Stimulated activated CD8-positive, alpha-beta memory T cell treated with anti-CD3 and anti-CD28 coated beads, Interleukin-15, amount 100 ng/mL, for 4 hours (primary cell): ENCODE measurements around the gene ARVCF.

Source experiments
- DNase-seq, 2 donors: peaks; one replicate each; pipeline ENCODE4 v3.0.0-alpha.2; 2020; ENCODE audit warnings: low read depth in 2 of 2

The ARVCF gene

GRCh38 chr22:20054034-20054427, 37.4 kb upstream of the ARVCF start:
- DNase-seq, result no peak

- DNase-seq, result no peak
Observed at GRCh38 chr22:20053407-20054033, 36.9 kb upstream of the ARVCF start.

GRCh38 chr22:20052309-20053259, 36.0 kb upstream of the ARVCF start:
- DNase-seq, result no peak

GRCh38 chr22:20051927-20052308, 35.3 kb upstream of the ARVCF start:
- no peak for DNase-seq

- DNase-seq, result no peak
Observed at GRCh38 chr22:20046730-20047129, 30.1 kb upstream of the ARVCF start.

GRCh38 chr22:20044495-20045151, 28.0 kb upstream of the ARVCF start:
- DNase-seq, result no peak

- DNase-seq, result no peak
Observed at GRCh38 chr22:20043997-20044342, 27.3 kb upstream of the ARVCF start.

GRCh38 chr22:20043057-20043996, 26.7 kb upstream of the ARVCF start:
- no peak for DNase-seq

GRCh38 chr22:20040327-20041200, 23.9 kb upstream of the ARVCF start:
- no peak for DNase-seq

GRCh38 chr22:20039683-20040325, 23.2 kb upstream of the ARVCF start:
- no peak for DNase-seq

- DNase-seq, result no peak
Observed at GRCh38 chr22:20038574-20038973, 22.0 kb upstream of the ARVCF start.

GRCh38 chr22:20037419-20037818, 20.8 kb upstream of the ARVCF start:
- no peak for DNase-seq

GRCh38 chr22:20036535-20037392, 20.1 kb upstream of the ARVCF start:
- no peak for DNase-seq

GRCh38 chr22:20036084-20036482, 19.5 kb upstream of the ARVCF start:
- DNase-seq, result no peak

GRCh38 chr22:20035375-20036083, 18.9 kb upstream of the ARVCF start:
- DNase-seq, result no peak

- DNase-seq, result no peak
Observed at GRCh38 chr22:20034143-20034542, 17.5 kb upstream of the ARVCF start.

GRCh38 chr22:20033045-20033706, 16.6 kb upstream of the ARVCF start:
- DNase-seq, result no peak

GRCh38 chr22:20032407-20032991, 15.9 kb upstream of the ARVCF start:
- DNase-seq, result no peak
